Measurements from ENCODE around the gene TWF2.
A peak's percentile ranks its signal among the peaks of the same experiment; 100 is the strongest.

Gene TWF2

GRCh38 chr3:52198643-52199608 is 40.0 kb downstream of the TWF2 start:
- DNase-seq = no peak

DNA sequence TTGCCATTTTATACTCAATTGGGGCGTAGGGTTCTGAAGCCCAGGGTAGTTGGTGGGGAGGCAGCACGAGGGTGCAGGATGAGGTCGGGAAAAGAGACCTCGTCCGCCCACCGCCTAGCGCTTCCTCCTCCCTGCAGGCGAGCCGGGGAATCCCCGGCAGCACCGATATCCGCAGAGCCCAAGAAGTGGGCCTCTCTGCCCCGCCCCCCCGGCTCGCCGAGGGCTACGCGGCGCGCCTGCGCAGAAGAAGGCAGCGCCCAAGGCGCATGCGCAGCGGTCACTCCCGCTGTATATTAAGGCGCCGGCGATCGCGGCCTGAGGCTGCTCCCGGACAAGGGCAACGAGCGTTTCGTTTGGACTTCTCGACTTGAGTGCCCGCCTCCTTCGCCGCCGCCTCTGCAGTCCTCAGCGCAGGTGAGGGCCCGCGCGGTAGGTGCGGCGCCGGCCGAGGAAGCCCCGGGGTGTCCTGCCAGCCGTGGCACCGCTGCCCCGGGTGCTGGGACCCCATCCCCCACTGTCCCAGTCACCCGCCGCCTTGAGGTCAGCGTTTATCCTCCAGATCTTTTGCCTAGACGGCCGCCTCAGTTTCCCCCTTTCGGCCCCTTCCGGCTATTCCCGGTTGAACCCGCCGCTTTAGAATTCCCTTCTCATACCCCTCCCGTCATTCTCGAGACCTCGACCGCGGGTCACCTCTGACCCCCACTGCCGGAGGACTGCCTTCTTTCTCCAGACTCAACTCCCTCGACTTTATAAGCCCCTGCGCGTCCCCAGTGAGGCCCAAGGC is 40.9 kb downstream of the TWF2 start, which contains the start of gene ALAS1:
Gene ALAS1, plus strand, starts transcription at position 319 of the 784 bp plus-strand sequence. CDS start 1,082 bp downstream, outside the sequence.
- peak; percentile 93 for DNase-seq

- no peak for DNase-seq
Observed at GRCh38 chr3:52197499-52197841, 41.5 kb downstream of the TWF2 start.

DNA sequence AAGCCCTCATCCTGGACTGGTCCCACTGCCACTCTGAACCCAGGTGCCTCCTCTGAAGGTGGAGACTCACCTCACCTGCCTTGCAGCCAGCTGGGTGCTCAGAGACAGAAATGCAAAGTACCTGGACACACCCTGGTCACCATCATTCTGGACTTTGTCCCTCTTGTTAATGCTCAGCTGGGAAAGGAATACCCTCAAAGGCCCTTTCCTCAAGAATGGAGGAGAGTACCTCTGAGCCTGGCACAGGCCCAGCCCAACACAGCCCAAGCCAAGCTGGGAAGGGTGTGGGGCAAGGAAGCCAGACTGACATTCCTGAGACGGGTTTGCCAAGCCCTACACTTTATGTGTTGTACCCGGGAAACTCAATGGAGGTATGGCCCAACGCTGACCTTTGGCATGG is 42.0 kb downstream of the TWF2 start:
- DNase-seq = no peak

- DNase-seq = no peak
Observed at GRCh38 chr3:52195823-52196331, 43.1 kb downstream of the TWF2 start.

- DNase-seq = no peak
Observed at GRCh38 chr3:52195291-52195597, 43.7 kb downstream of the TWF2 start.

DNA sequence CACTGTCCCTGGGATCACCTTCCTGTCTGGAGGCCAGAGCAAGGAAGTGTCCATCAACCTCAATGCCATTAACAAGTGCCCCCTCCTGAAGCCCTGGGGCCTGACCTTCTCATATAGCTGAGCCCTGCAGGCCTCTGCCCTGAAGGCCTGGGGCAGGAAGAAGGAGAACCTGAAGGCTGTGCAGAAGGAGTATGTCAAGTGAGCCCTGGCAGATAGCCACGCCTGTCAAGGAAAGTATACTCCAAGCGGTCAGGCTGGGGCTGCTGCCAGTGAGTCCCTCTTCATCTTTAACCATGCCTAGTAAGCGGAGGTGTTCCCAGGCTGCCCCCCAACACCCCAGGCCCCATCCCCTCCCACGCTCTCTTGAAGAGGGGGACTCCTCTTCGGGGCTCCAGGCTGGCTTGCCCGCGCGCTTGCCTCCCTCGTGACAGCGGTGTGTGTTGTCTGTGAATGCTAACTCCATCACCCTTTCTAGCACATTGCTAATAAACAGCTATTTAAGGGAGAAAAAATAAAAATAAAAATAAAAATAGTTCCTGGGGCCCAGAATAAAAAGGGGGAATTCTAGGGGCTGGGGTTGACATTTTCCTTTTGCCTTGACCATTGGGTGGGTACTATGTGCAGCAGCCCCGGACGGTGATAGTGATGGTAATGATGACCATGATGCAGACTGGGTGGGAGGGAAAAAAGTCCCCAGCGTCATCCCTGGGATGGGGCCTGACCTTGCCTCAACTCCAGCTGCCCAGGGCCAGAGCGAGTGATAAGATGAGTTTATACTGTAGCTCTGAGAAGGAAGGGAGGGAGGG is 44.3 kb downstream of the TWF2 start:
- no peak for DNase-seq

- DNase-seq = no peak
Observed at GRCh38 chr3:52193065-52193464, 45.9 kb downstream of the TWF2 start.

- no peak for DNase-seq
Observed at GRCh38 chr3:52191663-52192062, 47.3 kb downstream of the TWF2 start.

DNA sequence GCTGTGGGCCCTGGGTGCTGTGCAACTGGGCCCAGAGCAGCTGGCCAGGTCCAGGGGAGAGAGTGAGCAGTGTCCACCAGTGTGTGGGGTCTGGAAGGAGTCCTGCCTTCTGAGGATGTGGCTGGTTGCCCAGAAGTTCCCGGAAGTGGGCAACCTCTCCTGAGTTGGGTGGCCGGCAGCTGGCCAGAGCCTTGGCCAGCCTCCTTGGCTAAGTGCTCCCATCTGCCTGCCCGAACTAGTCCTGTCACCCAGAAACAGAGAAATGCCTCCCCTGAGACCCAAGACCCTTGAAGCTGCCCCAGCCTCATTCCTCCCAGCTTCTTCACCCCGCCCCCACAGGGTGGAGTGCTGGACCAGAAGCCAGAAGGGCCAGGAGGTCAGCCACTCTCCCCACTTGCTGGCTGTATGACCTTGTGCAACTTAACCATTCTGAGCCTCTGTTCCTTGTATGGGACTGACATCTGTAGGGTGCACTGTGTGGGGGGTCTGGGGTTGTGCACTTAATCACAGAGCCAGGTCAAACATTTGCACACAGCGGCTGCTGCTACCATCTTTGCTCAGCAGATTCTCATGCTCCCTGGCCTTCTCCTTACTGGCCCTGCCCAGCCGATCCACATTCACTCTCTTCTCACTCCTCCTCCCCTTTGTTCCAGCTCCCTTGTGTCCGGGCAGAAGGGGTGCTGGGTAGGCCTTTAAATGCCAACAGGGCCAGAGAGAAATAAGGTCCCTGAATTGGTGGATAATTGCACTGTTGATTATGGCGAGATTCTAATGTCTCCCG is 48.5 kb downstream of the TWF2 start:
- DNase-seq = no peak

- no peak for DNase-seq
Observed at GRCh38 chr3:52188556-52188955, 50.4 kb downstream of the TWF2 start.

DNA sequence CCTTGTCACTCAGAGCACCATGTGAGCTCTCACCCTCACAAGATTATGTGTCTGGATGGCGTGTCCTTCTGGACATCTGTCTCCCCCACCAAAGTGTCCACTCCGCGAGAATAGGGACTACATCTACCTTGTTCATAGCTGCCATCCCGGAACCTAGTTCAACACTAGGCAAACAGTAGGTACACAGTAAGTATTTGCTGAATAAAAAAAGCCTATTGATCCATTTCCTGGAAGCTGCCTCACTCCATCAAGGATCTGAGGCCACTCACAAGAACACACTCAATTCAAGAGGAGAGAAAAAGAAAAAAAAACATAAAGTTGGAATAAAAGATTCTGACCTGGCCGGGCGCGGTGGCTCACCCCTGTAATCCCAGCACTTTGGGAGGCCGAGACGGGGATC is 52.2 kb downstream of the TWF2 start:
- no peak for DNase-seq

GRCh38 chr3:52185837-52186236 is 53.1 kb downstream of the TWF2 start:
- no peak for DNase-seq

- no peak for DNase-seq
Observed at GRCh38 chr3:52185311-52185710, 53.6 kb downstream of the TWF2 start.

DNA sequence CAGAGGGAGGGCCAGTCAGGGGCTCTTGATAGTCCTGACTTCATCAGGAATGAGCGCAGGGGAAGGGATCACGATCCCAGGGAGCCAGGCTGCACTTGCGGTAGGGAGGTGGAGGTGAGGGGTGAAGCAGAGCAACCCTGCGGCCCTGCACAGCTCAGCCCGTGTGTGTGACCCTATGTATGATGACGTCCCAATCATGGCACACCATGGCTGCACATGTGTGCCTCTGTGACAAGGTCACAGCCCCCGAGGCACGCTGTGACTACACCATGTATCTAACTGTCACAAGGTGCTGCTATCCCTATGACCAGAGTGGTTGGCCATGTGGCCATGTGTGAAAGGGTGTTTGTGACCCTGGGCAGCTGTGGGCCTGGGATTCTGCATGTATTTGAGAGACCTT is 54.3 kb downstream of the TWF2 start:
- no peak for DNase-seq

DNA sequence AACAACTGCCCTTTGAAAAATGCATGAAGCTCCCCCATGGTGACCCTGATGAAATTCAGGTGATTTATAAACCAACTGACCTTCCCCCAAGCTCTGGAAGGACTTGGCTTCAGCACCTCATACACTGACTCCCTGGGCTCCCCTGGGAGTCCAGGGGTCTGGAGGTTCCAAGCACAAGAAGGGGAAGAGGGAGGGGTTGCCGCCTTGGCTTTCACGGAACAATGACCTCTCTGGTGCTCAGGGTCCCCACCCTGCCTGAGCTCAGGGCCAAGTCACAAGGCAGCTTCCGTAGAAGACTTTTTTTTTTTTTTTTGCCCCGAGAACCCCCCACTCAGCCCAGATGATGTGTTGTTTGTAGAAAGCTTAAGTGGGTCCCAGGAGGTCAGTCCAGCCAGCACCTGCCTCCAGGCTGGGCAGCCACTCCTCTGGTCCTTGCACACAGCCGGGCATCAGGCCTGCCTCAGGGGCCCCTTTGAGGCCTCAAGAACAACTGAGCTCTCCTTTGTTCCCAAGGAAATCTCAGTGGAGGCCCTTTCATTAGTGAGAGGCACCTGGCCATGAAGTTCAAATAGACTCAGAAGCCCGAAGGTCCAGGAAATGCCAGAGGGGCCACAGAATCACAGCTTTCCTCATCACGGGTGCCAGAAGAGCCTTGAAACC is 55.0 kb downstream of the TWF2 start:
- DNase-seq = no peak

DNA sequence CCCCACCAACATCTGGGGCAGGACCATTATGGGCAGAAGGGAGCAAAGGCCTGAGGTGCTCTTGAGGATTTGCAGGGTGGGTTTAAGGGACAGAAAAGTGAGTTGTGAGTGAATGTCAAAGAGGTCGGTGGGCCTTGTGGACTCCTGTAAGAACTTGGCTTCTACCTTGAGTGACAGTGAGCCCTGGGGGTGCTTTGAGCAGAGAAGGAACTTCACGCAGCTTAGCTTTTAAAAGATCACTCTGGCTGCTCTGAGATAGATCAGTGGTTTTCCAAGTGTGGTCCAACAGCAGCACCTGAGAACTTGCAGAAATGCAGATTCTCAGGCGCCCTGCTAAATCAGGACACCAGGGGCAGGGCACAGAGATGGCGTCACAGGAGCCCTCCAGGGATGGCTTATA is 56.3 kb downstream of the TWF2 start:
- DNase-seq = no peak

DNA sequence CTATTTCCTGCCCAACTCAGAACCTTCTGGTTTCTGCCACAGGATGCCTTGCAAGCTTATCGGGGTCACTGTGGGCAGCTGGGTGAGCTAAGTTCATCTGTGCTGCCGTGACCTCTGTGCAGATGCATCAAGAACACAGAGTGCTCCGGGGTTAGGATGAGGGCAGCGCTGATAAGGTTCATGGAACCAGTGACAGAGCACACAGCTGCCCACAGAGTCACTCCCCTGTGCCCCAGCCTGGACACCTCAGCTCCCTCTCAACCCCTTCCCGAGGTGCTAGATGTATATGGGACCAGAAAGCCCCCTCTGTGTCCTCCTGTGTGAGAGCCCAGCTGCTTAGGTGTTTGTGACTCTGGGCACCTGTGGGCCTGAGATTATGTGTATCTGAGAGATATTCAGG is 56.8 kb downstream of the TWF2 start:
- DNase-seq = no peak

DNA sequence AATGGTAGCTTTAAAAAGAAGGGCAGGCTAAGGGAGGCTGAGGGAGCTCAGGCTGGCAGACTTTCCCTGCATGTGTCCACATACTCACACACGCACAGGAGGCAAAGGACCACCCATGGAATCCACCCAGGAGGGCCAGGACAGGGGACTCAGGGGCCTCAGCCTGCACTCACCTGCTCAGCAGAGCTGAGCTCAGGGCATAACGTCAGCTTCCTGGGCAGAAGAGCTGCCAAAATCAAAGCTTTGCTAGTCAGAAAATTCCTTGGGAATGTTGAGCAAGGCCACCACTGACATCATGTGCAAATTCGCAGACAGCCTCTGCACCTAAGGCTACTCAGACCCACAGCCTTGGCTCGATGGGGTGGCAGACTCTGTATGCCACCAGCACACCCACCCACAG is 57.4 kb downstream of the TWF2 start:
- DNase-seq = no peak

Measured in central memory CD4-positive, alpha-beta T cell (primary cell).